GM21786 (cell line): Measurements from ENCODE around the gene RXRG.

Experiments
- ATAC-seq: cut with Tn5 transposase; IDR thresholded peaks from one replicate; pipeline ENCODE4 v1.9.1; 2021; ENCODE audit not compliant: unreplicated experiment

RXRG gene

DNA sequence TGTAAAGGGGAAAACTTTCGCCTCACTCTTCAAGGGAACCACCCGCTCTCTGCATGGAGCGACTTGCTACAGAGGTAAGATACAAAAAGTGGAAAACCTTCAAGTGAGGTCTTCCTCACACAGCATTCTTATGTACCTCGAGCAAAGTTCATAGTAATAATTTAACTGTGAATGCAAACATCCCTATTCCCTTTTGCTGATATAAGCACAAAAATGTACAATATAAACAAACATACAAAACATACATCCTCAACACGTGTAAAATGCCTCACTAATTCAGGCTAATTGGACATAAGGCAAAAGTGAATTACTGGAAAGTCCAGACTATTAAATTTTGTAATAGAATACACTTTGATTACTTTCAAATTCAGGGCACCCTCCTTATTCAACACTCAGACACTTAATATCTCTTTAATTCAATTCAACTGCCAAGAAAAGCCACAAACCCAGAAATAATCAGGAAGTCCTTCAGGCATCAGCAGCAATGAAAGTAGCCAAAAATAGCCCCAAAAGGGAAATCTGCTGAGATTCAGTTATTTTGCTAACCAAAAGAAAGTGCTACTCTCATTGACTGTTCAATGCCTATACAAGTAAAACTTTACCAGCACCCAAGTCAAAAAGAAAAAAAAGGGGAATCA, 73.2 kb downstream of the RXRG start:
- no peak for ATAC-seq

DNA sequence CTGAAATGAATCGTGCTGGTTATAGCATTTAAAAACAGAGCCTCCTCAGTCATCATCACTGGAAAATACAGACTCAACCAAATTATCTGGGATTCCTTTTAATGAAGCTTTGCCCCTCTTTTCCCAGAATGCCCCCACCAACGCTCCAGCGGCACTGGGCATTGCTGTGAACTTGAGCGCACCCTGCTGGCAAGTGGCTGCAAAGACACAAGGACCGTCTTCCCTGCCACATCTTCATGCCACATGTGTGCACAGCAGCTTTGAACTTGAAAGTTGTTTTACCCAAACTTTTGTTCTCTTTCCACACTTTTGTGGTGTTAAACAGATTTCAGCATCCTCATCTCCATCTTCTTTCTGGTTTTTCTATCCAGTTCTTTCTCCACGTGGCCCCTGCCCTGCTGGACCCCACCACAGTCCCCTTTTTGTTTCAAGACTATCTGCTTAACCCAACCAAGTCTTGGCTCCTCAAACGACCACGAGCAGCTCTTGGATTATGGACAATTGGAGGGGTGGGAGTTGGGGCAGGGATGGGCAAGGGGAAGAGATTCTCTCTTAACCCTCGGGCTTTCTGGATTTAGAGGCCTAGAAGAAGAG, 75.6 kb downstream of the RXRG start:
- peak; percentile 71 for ATAC-seq

GRCh38 chr1:165367375-165367993, 77.4 kb downstream of the RXRG start:
- ATAC-seq: peak; percentile 67

DNA sequence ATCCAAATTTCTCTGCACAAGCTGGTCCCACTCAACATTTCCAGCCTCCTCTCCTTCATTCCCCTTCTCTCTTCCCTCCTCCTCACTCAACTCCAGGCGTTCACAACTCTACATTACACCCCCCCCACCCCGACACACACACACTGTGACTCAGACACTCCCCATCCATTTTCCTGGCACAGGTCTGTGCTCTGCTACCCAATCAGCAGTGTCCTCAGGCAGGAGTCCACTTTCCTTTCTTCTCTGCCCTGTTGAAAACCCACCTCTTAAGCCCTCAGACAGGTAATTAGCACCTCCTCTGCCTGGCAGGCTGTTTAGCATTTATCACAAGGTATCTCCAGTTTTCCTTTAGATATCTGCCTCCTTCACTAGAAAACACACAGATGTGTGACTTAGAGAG, 79.6 kb downstream of the RXRG start:
- no peak for ATAC-seq

- ATAC-seq: no peak
These were observed 80.3 kb downstream of the RXRG start for GRCh38 chr1:165364568-165365133.

DNA sequence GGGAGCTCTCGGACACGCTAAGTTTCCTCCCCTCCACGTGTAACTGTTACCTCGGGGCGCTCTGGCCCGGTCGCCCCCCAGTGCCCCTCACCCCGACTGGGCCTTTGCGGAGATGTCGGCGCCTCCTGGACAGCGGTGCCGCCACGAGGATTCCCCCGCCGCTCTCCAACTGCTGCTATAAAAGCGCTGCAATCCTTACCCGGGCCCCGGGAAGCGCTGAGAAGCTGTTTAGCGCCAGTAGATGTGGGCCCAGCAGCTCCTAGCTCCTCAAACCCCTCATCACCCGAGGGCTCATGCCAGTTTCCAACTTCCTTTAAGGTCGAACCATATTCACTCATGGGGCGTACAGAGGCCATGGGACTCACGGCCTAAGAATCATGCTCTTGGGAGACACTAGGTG, 88.0 kb downstream of the RXRG start:
- no peak for ATAC-seq

DNA sequence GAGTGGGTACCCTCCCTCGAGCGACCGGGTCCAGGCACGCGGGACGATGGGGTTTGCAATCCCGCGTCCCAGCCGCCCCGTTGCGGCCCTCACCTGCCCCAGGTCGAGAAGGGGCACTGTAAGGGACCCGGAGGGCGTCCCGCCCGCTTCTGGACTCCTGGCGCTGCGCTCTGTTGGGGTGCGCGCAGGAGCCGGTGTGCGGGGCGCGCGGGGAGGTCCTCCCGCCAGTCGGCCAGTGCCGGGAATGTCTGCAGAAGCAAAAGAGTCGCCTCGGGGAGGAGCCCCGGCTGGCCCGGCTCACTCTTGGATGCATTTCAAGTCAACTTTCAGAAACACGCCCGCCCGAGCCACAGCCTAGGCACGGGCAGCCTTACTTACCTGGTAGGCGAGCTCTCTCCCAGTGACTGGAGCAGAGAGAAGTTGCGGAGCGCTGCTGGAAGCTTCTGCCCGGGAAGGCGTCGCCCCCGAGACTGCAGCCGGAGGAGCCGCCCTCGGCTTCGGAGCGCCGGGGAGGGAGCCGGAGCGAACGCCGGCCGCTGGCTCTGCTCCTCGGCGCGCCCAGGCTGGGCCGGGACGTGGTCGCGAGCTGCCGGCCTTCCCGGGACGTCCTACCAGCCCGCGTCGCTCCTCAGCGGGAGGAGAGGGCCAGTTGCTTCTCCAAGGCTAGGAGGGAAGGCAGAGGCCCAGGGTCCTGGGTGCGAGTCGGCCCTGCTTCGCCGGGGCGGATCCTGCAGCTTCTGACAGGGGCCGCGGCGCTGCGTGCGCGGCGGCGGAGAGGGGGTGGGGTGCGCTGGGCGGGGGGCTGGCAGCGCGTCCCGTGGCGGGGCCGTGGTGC, 88.7 kb downstream of the RXRG start, which contains the start of gene LMX1A:
TSS of gene LMX1A (minus strand) at position 739 of the 835 bp plus-strand sequence. CDS start 1,156 bp downstream, outside the sequence.
- no peak for ATAC-seq

DNA sequence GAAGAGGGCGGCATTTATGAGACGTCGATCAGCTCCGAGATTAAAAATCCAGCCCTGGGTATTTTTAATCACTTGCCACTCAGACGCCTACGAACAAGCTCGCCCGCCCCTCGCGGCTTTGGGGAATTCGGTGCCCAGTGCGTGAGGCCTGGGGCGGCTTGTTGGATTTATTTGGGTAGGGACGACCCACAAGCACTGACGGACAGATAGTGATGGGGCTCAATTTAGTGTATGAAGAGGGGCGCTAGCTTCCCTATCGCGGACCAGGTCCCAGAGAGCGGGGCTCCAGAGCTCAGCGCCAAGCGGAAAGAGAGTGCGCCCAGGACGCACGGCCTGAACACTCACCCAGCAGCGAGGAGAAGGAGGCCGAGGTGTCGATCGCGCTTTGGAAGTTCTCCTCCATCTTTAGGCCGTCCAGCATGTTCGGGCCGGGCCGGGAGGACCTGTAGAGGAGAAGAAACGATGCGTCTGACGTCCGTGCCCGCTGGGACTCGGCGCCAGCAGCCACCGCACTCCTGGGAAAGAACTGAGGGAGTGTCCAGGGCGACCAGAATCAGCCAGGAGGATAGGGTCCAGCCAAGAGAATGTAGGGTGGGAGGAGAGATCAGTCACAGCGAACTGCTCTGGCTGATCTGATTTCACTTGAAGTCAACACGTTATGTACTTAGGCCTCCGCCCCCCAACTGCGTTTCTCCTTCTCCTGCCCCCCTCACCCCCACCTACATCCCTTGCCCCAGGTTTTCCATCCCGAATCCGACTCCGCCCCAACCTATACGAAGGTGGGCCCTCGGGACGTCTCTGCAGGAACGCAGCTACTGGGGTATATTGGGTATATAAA, 89.6 kb downstream of the RXRG start:
- no peak for ATAC-seq

DNA sequence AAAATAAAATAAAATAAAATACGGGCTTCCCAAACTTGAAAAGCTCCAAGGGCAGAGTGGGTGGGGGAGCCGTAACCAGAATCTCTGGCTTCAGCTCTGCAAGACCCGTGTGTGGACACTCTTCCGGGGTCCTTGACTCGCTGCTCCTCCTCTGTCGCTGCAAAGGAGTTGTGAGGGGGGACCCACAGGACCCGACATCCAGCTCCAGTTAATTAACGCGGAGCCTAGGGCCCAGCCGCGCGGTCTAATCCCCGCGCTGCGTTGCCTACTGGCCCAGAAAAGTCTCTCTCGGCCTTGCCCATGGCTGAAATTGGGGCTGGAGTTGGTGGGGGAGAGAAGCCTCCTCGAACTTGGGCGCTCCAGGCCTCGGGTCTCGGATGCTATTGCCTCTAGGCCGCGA, 90.2 kb downstream of the RXRG start:
- ATAC-seq: no peak

GRCh38 chr1:165353731-165354671, 90.9 kb downstream of the RXRG start:
- no peak for ATAC-seq

DNA sequence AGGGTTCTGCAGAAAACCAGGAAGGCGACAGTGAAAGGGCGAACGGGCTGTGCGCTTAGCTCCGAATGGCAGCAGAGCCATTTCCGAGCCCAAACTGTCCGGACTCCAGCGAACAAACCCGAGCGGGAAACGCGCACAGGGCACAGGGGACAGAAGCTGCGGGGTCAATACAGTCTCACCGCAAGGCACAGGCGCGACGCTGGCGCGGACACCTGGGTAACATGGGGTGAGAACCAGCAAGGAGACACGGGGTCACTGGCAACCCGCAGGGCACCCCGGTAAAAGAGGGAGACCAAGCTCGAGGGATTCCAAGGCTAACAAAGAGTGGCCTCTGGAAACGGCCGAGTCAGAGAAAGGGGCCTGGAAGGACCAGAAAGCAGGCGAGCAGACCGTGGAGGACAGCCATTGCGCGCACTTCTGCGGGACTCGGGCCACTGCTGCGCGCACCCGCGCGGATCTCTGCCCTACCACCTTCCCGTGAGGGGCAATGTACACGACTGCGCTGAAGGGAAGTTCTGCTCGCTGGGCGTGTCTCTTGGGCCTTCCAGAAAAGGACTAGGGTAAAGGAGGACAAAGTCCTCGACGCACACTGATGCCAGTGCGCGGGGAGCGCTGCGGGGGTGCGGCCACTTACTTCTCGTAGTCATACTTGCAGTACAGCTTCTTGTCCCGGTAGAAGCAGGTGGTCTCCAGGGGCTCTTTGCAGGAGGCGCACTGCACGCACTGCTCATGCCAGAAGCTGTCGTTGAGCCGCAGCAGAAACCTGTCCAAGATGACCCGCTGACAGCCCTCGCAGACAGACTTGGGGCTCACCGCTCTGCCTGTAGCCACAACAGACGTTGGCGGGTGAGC, 92.3 kb downstream of the RXRG start:
- no peak for ATAC-seq

GRCh38 chr1:165351863-165352441, 93.0 kb downstream of the RXRG start:
- ATAC-seq: no peak
